HG03039 (cell line): Measurements from ENCODE around the gene TRIM73.
"Not testable (repeated sequence)": the region's sequence is repeated elsewhere in the genome, so short reads cannot be mapped to it uniquely, and the experiment has no call there.

Source experiments
- ATAC-seq: cut with Tn5 transposase; IDR thresholded peaks from one replicate; pipeline ENCODE4 v1.9.1; 2021; ENCODE audit warnings: mild to moderate bottlenecking, moderate library complexity; ENCODE audit not compliant: unreplicated experiment

The TRIM73 gene

GRCh38 chr7:75415428-75415817, 20.0 kb downstream of the TRIM73 start:
- ATAC-seq = not testable (repeated sequence)

GRCh38 chr7:75415829-75416373, 20.5 kb downstream of the TRIM73 start:
- not testable (repeated sequence) for ATAC-seq

DNA sequence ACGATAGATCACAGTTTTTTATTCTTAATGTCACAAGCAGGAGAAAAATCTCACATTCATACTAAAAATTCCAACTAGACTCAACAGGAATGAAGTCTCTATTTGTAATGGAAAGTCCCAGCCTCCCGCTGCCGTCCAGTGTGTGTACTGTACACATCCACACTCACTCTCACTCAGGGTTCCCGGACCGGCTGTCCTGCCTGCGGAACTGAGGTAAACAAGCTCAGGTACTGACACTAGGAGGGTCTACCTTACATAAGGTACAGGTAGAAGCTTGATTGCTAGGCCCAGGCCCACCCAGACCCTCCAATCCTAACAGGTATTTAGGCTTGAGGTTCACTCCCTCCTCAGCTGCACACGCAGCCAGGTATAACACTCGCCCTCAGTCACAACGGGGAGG, 21.4 kb downstream of the TRIM73 start:
- not testable (repeated sequence) for ATAC-seq

GRCh38 chr7:75418292-75418858, 22.9 kb downstream of the TRIM73 start:
- not testable (repeated sequence) for ATAC-seq

DNA sequence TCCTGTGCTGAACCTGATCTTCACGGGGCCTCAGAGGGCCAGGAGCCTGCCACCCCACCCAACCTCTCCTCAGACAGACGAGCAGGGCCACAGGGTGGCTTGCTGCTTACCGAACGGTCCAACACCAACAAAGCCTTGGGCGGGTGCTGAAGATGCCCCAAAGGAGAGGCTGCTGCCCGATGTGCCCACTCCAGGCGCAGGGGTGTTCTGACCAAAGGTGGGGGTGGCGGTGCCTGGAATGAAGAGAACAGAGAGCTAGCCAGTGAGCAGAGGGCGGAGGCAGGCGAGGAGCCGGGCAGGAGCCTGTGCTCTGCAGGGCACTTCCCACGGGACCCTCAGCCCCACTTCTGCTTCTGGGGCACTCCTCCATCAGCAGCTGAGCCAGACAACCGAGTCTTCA, 23.8 kb downstream of the TRIM73 start:
- ATAC-seq = not testable (repeated sequence)

DNA sequence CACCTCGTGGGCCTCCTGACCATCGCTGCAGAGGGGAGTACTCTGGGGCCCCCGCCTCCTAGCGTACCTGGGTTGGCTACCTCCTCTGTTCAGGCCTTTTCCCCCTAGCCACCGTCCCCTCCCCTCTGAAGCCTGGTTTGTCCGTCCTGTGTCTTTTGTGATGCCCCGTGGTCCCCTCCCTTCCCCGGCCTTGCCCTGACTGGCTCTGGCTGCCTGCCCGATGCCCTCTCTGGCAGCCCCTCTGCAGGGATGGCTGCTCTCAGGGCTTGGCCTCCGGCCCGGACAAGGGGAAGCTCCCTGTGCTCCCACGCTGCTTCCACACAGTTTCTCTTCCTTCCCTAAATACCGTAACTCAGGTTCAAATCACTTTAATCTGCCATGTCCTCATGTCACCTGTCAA, 24.3 kb downstream of the TRIM73 start:
- ATAC-seq = not testable (repeated sequence)

- ATAC-seq = not testable (repeated sequence)
Measured at GRCh38 chr7:75420152-75420551, 24.7 kb downstream of the TRIM73 start.

DNA sequence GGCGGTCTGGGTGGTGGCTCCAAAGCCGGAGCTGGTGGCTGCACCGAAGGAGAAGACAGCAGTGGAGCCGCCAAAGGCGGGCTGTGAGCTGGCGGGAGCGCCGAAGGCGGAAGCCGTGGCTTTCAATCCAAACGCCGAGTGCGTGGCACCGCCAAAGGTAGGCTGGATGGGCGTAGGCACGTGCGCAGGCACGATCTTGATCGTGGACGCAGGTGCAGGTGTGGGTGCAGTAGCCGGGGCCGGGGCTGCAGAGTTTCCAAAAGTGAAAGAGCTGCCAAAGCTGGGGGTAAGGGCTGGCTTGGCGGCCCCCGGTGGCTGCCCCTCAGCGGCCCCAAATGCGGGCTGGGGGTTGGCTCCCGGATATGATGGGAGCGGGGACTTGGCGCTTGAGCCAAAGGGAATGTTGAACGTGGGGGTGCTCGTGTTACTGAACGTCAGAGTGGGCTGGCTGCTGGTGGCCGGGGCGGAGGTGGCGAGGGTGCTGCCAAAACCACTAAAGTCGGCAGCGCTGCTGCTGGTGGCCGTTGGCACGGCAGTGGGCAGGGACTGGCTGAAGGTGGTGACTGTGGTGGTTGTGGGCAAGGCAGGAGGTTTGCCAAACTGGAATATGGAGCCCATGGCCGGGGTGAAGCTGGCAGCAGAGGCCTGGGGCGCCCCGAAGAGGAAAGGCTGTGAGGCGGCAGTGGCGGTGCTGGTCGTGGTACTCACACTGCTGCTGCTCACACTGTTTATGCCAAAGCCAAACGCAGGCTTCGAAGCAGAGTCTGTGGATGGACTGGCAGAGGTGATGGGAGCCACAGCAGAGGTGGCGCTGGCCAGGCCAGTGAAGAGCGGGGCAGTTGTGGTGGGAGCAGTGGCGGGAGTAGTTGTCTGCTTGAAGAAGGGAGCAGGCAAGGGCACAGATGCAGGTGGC, 26.6 kb downstream of the TRIM73 start:
- not testable (repeated sequence) for ATAC-seq

GRCh38 chr7:75423481-75423880, 28.1 kb downstream of the TRIM73 start:
- not testable (repeated sequence) for ATAC-seq

DNA sequence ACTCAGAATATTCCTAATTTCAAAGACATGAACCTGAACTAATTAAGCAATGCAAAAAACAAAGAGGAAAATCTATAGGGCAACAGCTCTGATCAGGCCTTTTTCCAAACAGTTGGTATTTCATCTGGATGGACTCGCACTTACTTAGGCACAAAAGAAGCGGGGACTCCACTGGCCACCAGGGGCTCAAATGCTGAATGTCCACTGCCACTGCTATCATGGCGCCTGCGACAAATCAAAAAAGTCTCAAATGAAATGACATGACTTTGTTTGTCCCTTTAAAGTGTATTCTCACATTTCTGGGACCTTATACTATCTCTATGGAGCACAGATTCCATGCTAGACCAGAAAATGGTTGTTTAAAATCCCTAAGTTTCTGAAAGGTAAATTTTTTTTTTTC, 43.6 kb downstream of the TRIM73 start:
- not testable (repeated sequence) for ATAC-seq

GRCh38 chr7:75442101-75442464, 46.7 kb downstream of the TRIM73 start:
- peak; percentile 41 for ATAC-seq

- peak; percentile 93 for ATAC-seq
Measured at GRCh38 chr7:75442465-75443111, 47.2 kb downstream of the TRIM73 start.

- not testable (repeated sequence) for ATAC-seq
Measured at GRCh38 chr7:75449946-75450345, 54.5 kb downstream of the TRIM73 start.

DNA sequence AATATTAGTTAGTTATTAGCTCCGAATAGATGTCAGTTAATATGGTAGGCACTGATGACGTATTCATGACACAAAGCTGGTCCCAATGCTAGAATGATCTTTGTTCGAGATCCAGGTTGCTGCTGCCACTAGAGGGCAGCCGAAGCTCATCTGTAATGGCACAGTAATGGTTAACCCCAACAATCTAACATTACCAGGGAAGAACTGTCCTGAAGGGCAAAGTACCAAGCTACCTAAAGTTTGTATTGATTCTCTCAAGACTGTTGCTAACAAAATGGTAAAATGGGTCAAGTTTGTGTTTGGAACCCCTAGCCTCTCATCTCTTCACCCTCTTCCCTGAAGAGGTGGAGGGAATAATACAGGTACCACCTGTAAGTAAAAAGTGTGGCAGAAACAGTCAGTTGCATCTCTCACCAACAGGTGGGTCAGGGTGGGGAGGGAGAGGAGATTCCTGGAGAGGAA, 57.1 kb downstream of the TRIM73 start:
- peak; percentile 56 for ATAC-seq
